ENCODE measurements around the gene IL6R.

DNA sequence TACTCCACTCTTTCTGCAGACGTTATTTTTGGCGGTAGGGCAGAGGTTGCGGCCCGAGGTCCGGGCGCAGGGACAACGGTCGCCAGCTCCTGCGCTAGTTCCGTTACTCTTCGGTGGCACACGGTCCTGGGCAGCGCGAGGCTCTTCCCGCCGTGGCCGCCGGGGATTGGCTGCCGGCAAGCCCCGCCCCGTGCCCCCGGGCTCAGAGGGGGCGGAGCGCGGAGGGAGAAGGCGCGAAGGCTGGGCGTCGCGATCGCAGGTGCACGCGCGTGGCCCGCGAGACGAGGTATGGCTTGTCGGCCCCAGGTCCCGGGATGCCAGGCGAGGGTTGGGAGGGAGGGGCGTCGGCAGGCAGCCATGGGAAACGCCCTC is 97.6 kb downstream of the IL6R start:
- TF ChIP-seq EZH2phosphoT487 (IDR thresholded peaks at IDR 0.05; ENCODE audit: low read depth): no peak
- TF ChIP-seq, protein P1, sequence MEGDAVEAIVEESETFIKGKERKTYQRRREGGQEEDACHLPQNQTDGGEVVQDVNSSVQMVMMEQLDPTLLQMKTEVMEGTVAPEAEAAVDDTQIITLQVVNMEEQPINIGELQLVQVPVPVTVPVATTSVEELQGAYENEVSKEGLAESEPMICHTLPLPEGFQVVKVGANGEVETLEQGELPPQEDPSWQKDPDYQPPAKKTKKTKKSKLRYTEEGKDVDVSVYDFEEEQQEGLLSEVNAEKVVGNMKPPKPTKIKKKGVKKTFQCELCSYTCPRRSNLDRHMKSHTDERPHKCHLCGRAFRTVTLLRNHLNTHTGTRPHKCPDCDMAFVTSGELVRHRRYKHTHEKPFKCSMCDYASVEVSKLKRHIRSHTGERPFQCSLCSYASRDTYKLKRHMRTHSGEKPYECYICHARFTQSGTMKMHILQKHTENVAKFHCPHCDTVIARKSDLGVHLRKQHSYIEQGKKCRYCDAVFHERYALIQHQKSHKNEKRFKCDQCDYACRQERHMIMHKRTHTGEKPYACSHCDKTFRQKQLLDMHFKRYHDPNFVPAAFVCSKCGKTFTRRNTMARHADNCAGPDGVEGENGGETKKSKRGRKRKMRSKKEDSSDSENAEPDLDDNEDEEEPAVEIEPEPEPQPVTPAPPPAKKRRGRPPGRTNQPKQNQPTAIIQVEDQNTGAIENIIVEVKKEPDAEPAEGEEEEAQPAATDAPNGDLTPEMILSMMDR (IDR thresholded peaks at IDR 0.05; ENCODE audit: low read depth, low read length): no peak

All from OCI-LY3 (cell line).